ENCODE measurements around the gene TRPV2.

Gene TRPV2

DNA sequence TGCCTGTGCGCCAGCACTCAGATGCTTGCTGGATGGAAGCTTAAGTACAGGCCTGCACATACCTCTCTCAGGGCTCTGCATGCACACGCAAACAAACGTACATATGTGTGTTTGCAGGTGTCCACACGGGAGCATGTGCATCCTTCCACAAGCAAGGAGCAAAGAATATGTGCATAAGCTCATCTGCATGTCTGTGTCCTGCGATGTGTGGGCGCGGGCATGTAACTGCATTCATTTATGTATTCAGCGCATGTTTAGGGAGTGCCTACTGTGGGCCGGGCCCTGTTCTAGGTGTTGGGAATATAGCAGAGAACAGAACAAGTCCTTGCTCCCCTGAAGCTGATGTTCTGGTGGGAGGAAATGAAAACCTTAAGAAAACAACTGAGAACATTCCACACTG is 13.7 kb downstream of the TRPV2 start:
- no peak overlapping the region for H3K4ac ChIP-seq (ENCODE audit: low read depth, low read length)
- H3K9ac ChIP-seq (ENCODE audit: low read length) = no peak overlapping the region
- no CpG with 5 or more reads among the region's 9 CpGs for WGBS (ENCODE audit: extremely low coverage, insufficient coverage, insufficient read length)
- no peak overlapping the region for H3K14ac ChIP-seq (ENCODE audit: low read length)
- H3K27ac ChIP-seq (ENCODE audit: low read depth, low read length) = no peak overlapping the region
- no peak overlapping the region for H2BK5ac ChIP-seq (ENCODE audit: low read depth, low read length, poor library complexity)
- H3K9me3 ChIP-seq (ENCODE audit: insufficient read depth, low read depth, low read length) = peaks cover 5% of the 10 kb centered on the region
- no peak overlapping the region for H3K4me2 ChIP-seq (ENCODE audit: low read length)
- no peak overlapping the region for H4K12ac ChIP-seq (ENCODE audit: low read depth, low read length)
- H3K4me3 ChIP-seq (ENCODE audit: low read depth, low read length) = no peak overlapping the region
- no peaks in the 10 kb centered on the region for H3K4me1 ChIP-seq (ENCODE audit: control insufficient read depth in 1 of 2, insufficient read depth in 2 of 2, low read length in 2 of 2)
- H2BK120ac ChIP-seq (ENCODE audit: insufficient read depth, low read length, poor library complexity) = no peak overlapping the region
- H3K79me1 ChIP-seq (ENCODE audit: low read length) = no peaks in the 10 kb centered on the region
- no peak overlapping the region for H2AFZ ChIP-seq (ENCODE audit: insufficient read depth, low read length, poor library complexity)
- no peaks in the 10 kb centered on the region for H3K27me3 ChIP-seq (ENCODE audit: insufficient read depth, low read length)
- no peak overlapping the region for H3K18ac ChIP-seq (ENCODE audit: low read length)
- H2BK12ac ChIP-seq (ENCODE audit: low read length) = no peak overlapping the region
- H4K8ac ChIP-seq (ENCODE audit: low read depth, low read length) = no peak overlapping the region
- no peak overlapping the region for H2AK5ac ChIP-seq (ENCODE audit: low read length)
- H3K23ac ChIP-seq (ENCODE audit: low read length) = no peak overlapping the region
- H3K79me2 ChIP-seq (ENCODE audit: control insufficient read depth, insufficient read depth, low read length, poor library complexity) = no peaks in the 10 kb centered on the region
- no peak overlapping the region for H4K91ac ChIP-seq (ENCODE audit: low read depth, low read length)
- no peak for DNase-seq
- H3K36me3 ChIP-seq (ENCODE audit: control insufficient read depth in 1 of 2, insufficient read depth in 2 of 2, low read length in 2 of 2) = peaks cover 0 to 16% of the 10 kb centered on the region in 2 experiments

GRCh38 chr17:16430650-16431049 is 15.3 kb downstream of the TRPV2 start:
- H3K4ac ChIP-seq (ENCODE audit: low read depth, low read length) = no peak overlapping the region
- H3K9me3 ChIP-seq (ENCODE audit: insufficient read depth, low read depth, low read length) = peaks cover 5% of the 10 kb centered on the region
- no peaks in the 10 kb centered on the region for H3K79me1 ChIP-seq (ENCODE audit: low read length)
- H2BK12ac ChIP-seq (ENCODE audit: low read length) = no peak overlapping the region
- no peak overlapping the region for H3K27ac ChIP-seq (ENCODE audit: low read depth, low read length)
- H3K4me2 ChIP-seq (ENCODE audit: low read length) = no peak overlapping the region
- no peak overlapping the region for H4K91ac ChIP-seq (ENCODE audit: low read depth, low read length)
- H2BK120ac ChIP-seq (ENCODE audit: insufficient read depth, low read length, poor library complexity) = no peak overlapping the region
- H3K9ac ChIP-seq (ENCODE audit: low read length) = no peak overlapping the region
- H2BK5ac ChIP-seq (ENCODE audit: low read depth, low read length, poor library complexity) = no peak overlapping the region
- H4K12ac ChIP-seq (ENCODE audit: low read depth, low read length) = no peak overlapping the region
- H3K18ac ChIP-seq (ENCODE audit: low read length) = no peak overlapping the region
- H3K4me3 ChIP-seq (ENCODE audit: low read depth, low read length) = no peak overlapping the region
- H2AK5ac ChIP-seq (ENCODE audit: low read length) = no peak overlapping the region
- H3K14ac ChIP-seq (ENCODE audit: low read length) = no peak overlapping the region
- no peak overlapping the region for H2AFZ ChIP-seq (ENCODE audit: insufficient read depth, low read length, poor library complexity)
- DNase-seq = no peak
- H3K4me1 ChIP-seq (ENCODE audit: control insufficient read depth in 1 of 2, insufficient read depth in 2 of 2, low read length in 2 of 2) = peaks cover 0 to 2% of the 10 kb centered on the region in 2 experiments
- WGBS (ENCODE audit: extremely low coverage, insufficient coverage, insufficient read length) = no CpG with 5 or more reads among the region's 6 CpGs
- no peak overlapping the region for H4K8ac ChIP-seq (ENCODE audit: low read depth, low read length)
- H3K23ac ChIP-seq (ENCODE audit: low read length) = no peak overlapping the region
- H3K27me3 ChIP-seq (ENCODE audit: insufficient read depth, low read length) = no peaks in the 10 kb centered on the region
- peaks cover 0 to 16% of the 10 kb centered on the region in 2 experiments for H3K36me3 ChIP-seq (ENCODE audit: control insufficient read depth in 1 of 2, insufficient read depth in 2 of 2, low read length in 2 of 2)
- no peaks in the 10 kb centered on the region for H3K79me2 ChIP-seq (ENCODE audit: control insufficient read depth, insufficient read depth, low read length, poor library complexity)

GRCh38 chr17:16432017-16432416 is 16.6 kb downstream of the TRPV2 start:
- Histone ChIP-seq H3K79me2 (ENCODE audit: control insufficient read depth, insufficient read depth, low read length, poor library complexity) (no peaks in the 10 kb centered on the region), H4K91ac (ENCODE audit: low read depth, low read length) (no peak overlapping the region), H3K27ac (ENCODE audit: low read depth, low read length) (no peak overlapping the region), H3K9ac (ENCODE audit: low read length) (no peak overlapping the region), H4K12ac (ENCODE audit: low read depth, low read length) (no peak overlapping the region), H3K14ac (ENCODE audit: low read length) (no peak overlapping the region), H3K18ac (ENCODE audit: low read length) (no peak overlapping the region), H2AFZ (ENCODE audit: insufficient read depth, low read length, poor library complexity) (no peak overlapping the region), H2AK5ac (ENCODE audit: low read length) (no peak overlapping the region), H3K4me2 (ENCODE audit: low read length) (no peak overlapping the region), H3K4me1 (ENCODE audit: control insufficient read depth in 1 of 2, insufficient read depth in 2 of 2, low read length in 2 of 2) (peaks cover 0 to 3% of the 10 kb centered on the region in 2 experiments), H3K4ac (ENCODE audit: low read depth, low read length) (no peak overlapping the region), H4K8ac (ENCODE audit: low read depth, low read length) (no peak overlapping the region), H3K27me3 (ENCODE audit: insufficient read depth, low read length) (no peaks in the 10 kb centered on the region), H3K36me3 (ENCODE audit: control insufficient read depth in 1 of 2, insufficient read depth in 2 of 2, low read length in 2 of 2) (peaks cover 0 to 9% of the 10 kb centered on the region in 2 experiments), H3K9me3 (ENCODE audit: insufficient read depth, low read depth, low read length) (peaks cover 5% of the 10 kb centered on the region), H2BK5ac (ENCODE audit: low read depth, low read length, poor library complexity) (no peak overlapping the region), H2BK12ac (ENCODE audit: low read length) (no peak overlapping the region), H3K23ac (ENCODE audit: low read length) (no peak overlapping the region), H2BK120ac (ENCODE audit: insufficient read depth, low read length, poor library complexity) (no peak overlapping the region), H3K79me1 (ENCODE audit: low read length) (no peaks in the 10 kb centered on the region), H3K4me3 (ENCODE audit: low read depth, low read length) (no peak overlapping the region)
- no CpG with 5 or more reads among the region's 15 CpGs for WGBS (ENCODE audit: extremely low coverage, insufficient coverage, insufficient read length)
- DNase-seq = no peak

- no peaks in the 10 kb centered on the region for H3K79me2 ChIP-seq (ENCODE audit: control insufficient read depth, insufficient read depth, low read length, poor library complexity)
- no peak overlapping the region for H2AK5ac ChIP-seq (ENCODE audit: low read length)
- H2AFZ ChIP-seq (ENCODE audit: insufficient read depth, low read length, poor library complexity) = no peak overlapping the region
- no peak for DNase-seq
- no peak overlapping the region for H2BK5ac ChIP-seq (ENCODE audit: low read depth, low read length, poor library complexity)
- peak overlapping the region; percentile 13 for H3K4me3 ChIP-seq (ENCODE audit: low read depth, low read length)
- no peak overlapping the region for H4K12ac ChIP-seq (ENCODE audit: low read depth, low read length)
- no peaks in the 10 kb centered on the region for H3K27me3 ChIP-seq (ENCODE audit: insufficient read depth, low read length)
- no peak overlapping the region for H3K18ac ChIP-seq (ENCODE audit: low read length)
- peaks cover 5% of the 10 kb centered on the region for H3K9me3 ChIP-seq (ENCODE audit: insufficient read depth, low read depth, low read length)
- H3K4ac ChIP-seq (ENCODE audit: low read depth, low read length) = no peak overlapping the region
- peaks cover 0 to 9% of the 10 kb centered on the region in 2 experiments for H3K36me3 ChIP-seq (ENCODE audit: control insufficient read depth in 1 of 2, insufficient read depth in 2 of 2, low read length in 2 of 2)
- H3K9ac ChIP-seq (ENCODE audit: low read length) = no peak overlapping the region
- peaks cover 4% of the 10 kb centered on the region for H3K79me1 ChIP-seq (ENCODE audit: low read length)
- H3K14ac ChIP-seq (ENCODE audit: low read length) = no peak overlapping the region
- H3K23ac ChIP-seq (ENCODE audit: low read length) = no peak overlapping the region
- no peak overlapping the region for H2BK120ac ChIP-seq (ENCODE audit: insufficient read depth, low read length, poor library complexity)
- WGBS (ENCODE audit: extremely low coverage, insufficient coverage, insufficient read length) = no CpG with 5 or more reads among the region's 5 CpGs
- no peak overlapping the region for H4K8ac ChIP-seq (ENCODE audit: low read depth, low read length)
- peaks cover 3 to 4% of the 10 kb centered on the region in 2 experiments for H3K4me1 ChIP-seq (ENCODE audit: control insufficient read depth in 1 of 2, insufficient read depth in 2 of 2, low read length in 2 of 2)
- H2BK12ac ChIP-seq (ENCODE audit: low read length) = no peak overlapping the region
- H4K91ac ChIP-seq (ENCODE audit: low read depth, low read length) = no peak overlapping the region
- H3K27ac ChIP-seq (ENCODE audit: low read depth, low read length) = no peak overlapping the region
- no peak overlapping the region for H3K4me2 ChIP-seq (ENCODE audit: low read length)
Observed at GRCh38 chr17:16433514-16433913, 18.1 kb downstream of the TRPV2 start.
